Cerebellar cortex (tissue), 1 donor: ENCODE results near the gene ESR2.
"Not testable (repeated sequence)": the region's sequence is repeated elsewhere in the genome, so short reads cannot be mapped to it uniquely, and the experiment has no call there.

Source experiments
- DNase-seq: peaks from one replicate; pipeline ENCODE4 v3.0.0-alpha.2; 2015; ENCODE audit warnings: low spot score

The ESR2 gene

DNA sequence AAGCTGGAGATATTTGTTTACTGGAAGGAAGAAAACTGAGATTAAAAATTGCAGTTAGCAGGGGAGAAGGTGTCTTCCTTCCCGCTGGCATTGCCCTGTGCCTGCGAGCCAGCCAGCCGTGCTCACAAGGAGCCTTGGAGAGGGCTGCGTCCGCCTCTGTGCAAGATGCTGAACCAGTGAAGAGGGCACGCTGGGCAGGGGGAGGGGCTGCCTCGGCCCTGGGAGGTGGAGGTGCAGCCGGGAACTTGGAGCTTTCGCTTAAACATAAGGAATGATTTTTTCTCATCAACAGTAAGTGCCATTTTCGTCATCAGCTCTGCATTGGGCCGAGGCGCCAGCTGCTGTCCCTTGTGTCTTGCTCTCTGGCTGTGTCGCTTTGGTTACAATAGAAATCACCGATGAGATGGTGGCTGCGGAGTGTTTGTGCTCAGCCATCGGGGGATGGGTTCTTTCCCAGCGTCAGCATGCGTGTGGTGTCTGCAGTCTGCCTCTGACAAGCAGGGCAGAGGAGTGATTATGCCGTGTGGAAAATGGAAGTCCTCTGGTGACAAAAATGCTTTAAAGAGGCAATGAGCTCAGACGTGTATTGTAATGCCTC, 97.3 kb downstream of the ESR2 start:
- peak; percentile 89 for DNase-seq

- peak; percentile 44 for DNase-seq
These were observed 98.1 kb downstream of the ESR2 start for GRCh38 chr14:64196056-64196455.

GRCh38 chr14:64195199-64195598, 99.0 kb downstream of the ESR2 start:
- DNase-seq: no peak

GRCh38 chr14:64194404-64194803, 99.8 kb downstream of the ESR2 start:
- no peak for DNase-seq

- DNase-seq: no peak
These were observed 100.3 kb downstream of the ESR2 start for GRCh38 chr14:64193821-64194220.

DNA sequence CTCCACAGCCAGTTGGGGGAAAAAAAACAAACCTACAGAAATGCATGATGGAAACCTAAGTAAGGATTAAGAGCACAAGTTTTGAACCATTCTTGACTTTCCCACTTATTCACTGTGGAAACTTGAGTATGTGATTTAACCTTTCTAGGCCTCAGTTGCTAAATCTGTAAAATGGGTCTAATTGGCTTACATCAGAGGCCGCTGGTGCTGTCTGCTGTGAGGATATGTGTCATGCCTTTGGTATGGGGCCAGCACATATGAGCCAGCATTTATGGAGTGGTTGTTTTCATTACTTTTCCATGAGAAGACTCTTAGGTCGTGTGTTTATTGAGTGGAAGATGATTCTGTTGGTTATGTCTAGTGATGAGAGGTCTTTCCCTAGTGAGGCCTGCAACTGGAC, 102.4 kb downstream of the ESR2 start:
- DNase-seq: no peak

DNA sequence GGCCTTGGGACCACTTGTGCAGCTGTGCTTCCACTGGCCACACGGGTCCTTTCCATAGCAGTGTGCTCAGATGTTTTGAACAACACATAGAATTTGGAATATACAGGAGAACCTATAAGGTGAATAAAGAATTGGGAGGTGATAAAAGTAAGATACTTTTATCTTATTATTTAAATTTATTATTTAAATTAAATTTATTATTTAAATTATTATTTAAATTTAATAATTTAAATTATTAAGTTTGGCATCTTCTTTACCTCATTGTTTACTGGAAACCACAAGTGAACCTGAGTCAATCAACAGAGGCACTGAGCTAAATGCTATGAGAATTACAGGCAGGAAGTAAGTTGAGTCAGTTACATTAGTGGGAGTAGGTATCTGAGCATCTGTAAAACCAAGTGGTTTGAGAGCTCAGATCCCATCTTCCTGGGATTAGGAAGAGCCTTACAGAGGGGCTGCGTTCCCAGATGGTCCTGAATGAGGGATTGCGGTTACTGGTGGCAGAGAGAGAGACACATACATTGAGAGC, 103.1 kb downstream of the ESR2 start:
- DNase-seq: no peak

DNA sequence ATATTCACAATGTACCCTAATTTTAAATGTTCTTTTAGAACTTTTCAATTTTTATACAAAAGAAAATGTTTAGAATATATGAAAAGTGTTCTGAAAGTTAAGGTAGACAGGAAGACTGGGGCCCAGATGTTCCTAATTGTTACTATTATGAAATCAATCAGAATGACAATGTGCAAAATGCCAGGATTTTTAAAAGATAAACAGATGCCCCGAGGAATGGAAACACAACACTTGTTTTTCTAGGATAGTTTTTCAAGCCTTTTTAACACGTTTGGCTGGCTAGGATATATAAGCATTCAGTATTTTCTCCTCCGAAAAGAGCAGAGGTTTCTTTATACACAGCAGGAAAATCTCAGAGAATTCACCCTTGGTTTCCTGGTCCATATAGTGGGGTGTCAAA, 106.8 kb downstream of the ESR2 start:
- DNase-seq: no peak

DNA sequence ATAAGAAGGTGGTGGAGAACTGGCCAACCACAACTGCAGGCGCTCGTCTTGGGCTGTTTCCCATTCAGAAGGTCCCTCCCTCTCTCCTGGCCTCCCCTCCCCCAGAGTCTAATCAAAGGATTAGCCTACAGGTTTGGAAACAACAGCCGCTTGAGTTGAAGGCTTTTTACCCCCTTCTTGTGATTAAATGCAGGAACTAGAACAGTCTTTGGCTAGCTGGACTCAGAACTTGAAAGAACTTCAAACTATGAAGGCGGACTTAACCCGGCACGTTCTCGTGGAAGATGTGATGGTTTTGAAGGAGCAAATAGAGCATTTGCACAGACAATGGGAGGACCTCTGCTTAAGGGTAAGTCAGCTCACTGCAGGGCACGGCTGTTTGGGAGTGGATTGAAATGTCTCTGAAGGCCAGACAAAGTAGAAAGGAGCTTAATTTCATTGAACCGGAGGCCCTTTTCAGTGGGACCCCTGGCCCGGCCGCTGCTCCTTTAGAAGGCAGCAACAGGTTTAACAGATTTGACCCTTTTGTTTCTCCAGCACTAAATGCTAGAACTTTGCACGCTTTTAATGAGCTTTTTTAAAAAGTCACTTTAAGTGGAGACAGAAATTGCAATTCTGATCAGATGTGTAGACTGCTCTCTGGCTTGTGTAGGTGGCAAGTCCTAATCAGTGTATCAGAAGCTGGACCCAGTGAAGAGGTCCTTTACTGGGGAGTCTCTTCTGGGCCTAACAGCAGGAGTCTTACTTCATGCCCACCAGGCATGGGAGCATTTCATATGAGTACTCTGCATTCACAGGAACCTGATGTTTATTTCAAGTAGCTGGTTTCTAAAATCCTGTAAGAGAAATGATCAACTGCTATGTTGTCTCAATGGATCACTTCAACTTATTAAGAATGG, 107.7 kb downstream of the ESR2 start:
- DNase-seq: no peak

- DNase-seq: no peak
These were observed 109.0 kb downstream of the ESR2 start for GRCh38 chr14:64185184-64185583.

- no peak for DNase-seq
These were observed 110.0 kb downstream of the ESR2 start for GRCh38 chr14:64184103-64184729.

GRCh38 chr14:64182908-64183307, 111.3 kb downstream of the ESR2 start:
- DNase-seq: not testable (repeated sequence)

- DNase-seq: no peak
These were observed 115.4 kb downstream of the ESR2 start for GRCh38 chr14:64178814-64179213.

DNA sequence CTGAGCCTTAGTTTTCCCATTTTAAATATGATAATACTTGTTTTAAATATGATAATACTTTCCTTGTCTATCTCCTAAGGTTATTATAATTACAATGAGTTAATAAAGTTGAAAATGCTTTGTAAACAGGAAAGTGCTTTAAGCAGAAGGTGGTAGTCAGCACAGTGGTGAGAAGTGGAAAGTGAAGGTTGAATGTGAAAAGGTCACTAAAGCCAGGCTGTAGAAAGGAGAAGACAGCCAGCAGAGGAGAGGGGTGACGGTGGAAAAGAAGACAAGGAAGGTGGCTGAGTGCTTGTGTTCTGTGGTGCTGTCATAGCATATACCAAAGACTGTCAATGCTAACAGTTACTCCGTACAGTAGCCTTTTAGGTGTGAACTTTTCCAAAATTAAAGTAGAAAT, 117.8 kb downstream of the ESR2 start:
- DNase-seq: no peak

DNA sequence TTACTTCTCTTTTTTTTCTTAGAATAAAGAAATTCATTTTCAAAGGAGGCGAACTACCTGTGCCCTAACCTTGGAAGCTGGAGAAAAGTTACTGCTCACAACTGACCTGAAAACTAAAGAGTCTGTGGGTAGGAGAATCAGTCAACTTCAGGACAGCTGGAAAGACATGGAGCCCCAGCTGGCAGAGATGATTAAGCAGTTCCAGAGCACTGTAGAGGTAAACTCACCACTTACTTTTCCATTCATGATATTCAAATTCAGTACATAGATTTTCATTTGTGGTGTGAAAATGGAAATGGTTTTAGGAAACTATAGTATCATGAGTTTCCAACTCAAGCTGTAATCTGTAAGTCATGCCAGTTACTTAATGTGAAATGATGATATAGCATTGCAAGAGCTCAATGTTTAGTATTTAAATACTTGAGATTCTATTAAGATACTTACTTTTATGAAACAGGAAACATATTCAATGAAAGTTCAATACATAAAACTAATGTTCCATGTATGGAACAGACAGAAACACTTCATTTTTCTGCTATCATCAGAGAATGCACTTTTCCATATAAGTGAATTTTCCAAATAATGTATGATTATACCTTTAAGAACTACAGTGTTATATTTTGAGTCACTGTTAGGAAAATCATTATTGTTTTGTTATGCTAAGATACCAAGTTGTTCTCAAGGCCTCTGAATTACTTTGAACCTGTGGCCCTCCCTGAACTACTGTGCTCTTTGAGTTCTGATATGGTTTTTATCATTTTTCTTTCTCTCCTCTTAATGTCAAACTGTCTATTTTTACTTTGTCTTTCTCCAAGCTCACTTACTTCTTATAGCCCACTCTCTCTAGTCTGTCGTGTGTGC, 119.0 kb downstream of the ESR2 start:
- DNase-seq: no peak

DNA sequence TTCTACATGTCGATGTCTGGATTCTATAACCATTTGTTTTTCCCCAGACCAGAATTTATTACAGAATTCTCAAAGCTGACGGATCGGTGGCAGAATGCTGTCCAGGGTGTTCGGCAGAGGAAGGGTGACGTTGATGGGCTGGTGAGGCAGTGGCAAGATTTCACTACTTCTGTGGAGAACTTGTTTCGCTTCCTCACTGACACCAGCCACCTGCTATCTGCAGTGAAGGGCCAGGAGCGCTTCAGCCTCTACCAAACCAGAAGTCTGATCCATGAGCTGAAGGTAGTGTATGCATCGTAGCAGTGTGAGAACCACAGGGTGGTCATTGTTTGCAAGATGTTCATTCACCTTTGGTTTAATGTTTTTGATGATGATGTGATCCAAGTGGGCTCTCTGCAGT, 124.0 kb downstream of the ESR2 start:
- DNase-seq: no peak

DNA sequence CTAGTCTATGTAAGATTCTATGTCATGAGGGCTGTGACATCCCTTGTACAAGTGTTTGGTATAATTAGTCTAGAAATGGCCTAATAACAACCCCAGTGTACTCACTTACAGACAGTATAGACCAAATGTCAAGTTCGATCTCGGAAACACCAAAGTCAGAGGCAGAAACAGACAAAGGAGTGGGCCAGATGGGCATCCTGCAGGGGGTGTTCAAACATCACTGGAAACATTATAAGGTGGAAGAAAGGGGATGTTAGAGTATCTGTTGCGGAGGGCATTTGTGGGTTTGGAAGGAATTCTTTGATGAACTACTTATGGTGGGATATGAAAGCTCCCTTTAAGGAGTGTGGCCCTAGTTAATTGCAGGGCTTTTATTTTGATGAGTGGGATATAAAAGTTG, 134.6 kb downstream of the ESR2 start:
- DNase-seq: peak; percentile 43

GRCh38 chr14:64158608-64159007, 135.6 kb downstream of the ESR2 start:
- DNase-seq: peak; percentile 82

DNA sequence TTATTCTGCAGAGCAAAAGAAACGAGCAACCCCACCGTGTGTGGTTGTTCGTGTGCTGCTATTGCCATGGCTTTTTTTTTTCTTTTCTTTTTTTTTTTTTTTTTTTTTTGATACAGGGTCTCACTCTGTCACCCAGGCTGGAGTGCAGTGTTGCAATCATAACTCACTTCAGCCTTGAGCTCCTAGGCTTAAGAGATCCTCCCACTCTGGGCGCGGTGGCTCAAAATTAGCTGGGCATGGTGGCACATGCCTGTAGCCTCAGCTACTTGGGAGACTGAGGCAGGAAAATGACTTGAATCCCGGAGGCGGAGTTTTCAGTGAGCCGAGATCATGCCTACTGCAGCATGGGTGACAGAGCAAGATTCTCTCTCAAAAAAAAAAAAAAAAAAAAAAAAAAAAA, 144.2 kb downstream of the ESR2 start:
- DNase-seq: no peak

- DNase-seq: peak; percentile 19
These were observed 146.9 kb downstream of the ESR2 start for GRCh38 chr14:64147126-64147790.

DNA sequence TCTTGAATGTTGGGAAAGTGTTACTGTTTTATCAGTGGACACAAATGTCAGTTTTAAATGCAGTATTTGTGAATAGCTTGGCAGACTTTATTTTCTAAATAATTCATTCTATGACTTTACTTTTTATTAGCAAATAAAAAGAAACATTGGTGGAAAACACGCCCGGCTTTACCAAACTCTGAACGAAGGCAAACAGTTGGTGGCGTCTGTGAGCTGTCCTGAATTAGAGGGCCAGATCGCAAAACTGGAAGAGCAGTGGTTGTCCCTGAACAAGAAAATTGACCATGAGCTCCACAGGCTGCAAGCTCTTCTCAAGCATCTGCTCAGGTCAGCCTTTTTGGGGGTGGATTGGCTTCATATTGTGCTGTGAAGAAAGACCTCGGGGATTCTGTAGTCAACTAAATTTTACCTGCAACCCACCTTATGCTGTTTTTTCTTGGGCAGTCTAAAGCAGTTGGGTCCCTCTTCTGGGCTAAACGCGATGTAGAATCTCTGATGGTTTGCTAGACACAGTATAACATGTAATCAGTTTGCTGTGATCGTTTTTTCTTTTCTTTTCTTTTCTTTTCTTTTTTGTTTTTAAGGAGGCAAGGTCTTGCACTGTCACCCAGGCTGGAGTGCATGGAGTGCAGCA, 156.4 kb downstream of the ESR2 start:
- DNase-seq: peak; percentile 61
